IMR-90 (cell line): ENCODE data around the gene OPCML. TPM values are rescaled to one million over a fixed set of nuclear protein-coding genes. Genes with fewer than 3 reads are reported as not detected.

ENCODE experiments used
- ATAC-seq: fragments of 200-7000 bp; cut with Tn5 transposase; 2 replicates; pipeline ENCODE4 v1.9.1; 2020; ENCODE audit warnings: low read depth, mild to moderate bottlenecking, moderate library complexity
- BruUV-seq: library from RNA; stranded (reverse); fragments of 400-500 nt; replicated peaks from 2 replicates; lab custom pipeline; 2021; lab: Mats Ljungman, UMichigan
- CTCF ChIA-PET: fragments of 300-600 bp; formaldehyde crosslinking; extraction: SDS; loops from one replicate; lab custom pipeline; 2021; ENCODE audit warnings: antibody characterized with exemption; lab: Yijun Ruan, JAX
- POLR2A ChIA-PET: fragments of 300-600 bp; sonication (Branson Sonifier 250); formaldehyde crosslinking; loops from one replicate; lab custom pipeline; 2022; ENCODE audit warnings: antibody characterized with exemption; ENCODE audit not compliant: unreplicated experiment; lab: Charles Lee
- DNase-seq: peaks from one replicate; pipeline ENCODE4 v3.0.0; 2013
- H2AFZ ChIP-seq: replicated peaks from 2 replicates; pipeline ENCODE3; 2013; ENCODE audit warnings: low read length, mild to moderate bottlenecking; ENCODE audit not compliant: poor library complexity
- H2AK5ac ChIP-seq: 2 replicates; pipeline ENCODE4 v1.6.1; 2013; ENCODE audit warnings: low read depth, low read length, inconsistent platforms
- H2AK9ac ChIP-seq: replicated peaks from 2 replicates; pipeline ENCODE3; 2013; ENCODE audit warnings: mild to moderate bottlenecking, low read depth, low read length, moderate library complexity; ENCODE audit not compliant: poor library complexity
- H2BK120ac ChIP-seq: 2 replicates; pipeline ENCODE4 v1.6.1; 2013; ENCODE audit warnings: low read depth, low read length, inconsistent platforms
- H2BK15ac ChIP-seq: 3 replicates; pipeline ENCODE4 v1.6.1; 2013; ENCODE audit warnings: low read depth, low read length, inconsistent platforms
- H2BK20ac ChIP-seq: 2 replicates; pipeline ENCODE4 v1.6.1; 2013; ENCODE audit warnings: low read depth, mild to moderate bottlenecking, inconsistent platforms, low read length, moderate library complexity
- H2BK5ac ChIP-seq: 2 replicates; pipeline ENCODE4 v1.6.1; 2013; ENCODE audit warnings: mild to moderate bottlenecking, low read depth, low read length, inconsistent platforms; ENCODE audit not compliant: poor library complexity, severe bottlenecking
- H3K14ac ChIP-seq: replicated peaks from 2 replicates; pipeline ENCODE4 v1.6.1; 2013; ENCODE audit warnings: low read depth, low read length, inconsistent platforms
- H3K18ac ChIP-seq: 2 replicates; pipeline ENCODE4 v1.6.1; 2013; ENCODE audit warnings: low read depth, low read length, control low read depth
- H3K23ac ChIP-seq: 2 replicates; pipeline ENCODE4 v1.6.1; 2013; ENCODE audit warnings: low read depth, low read length, inconsistent platforms
- H3K27ac ChIP-seq: 2 replicates; pipeline ENCODE4 v1.5.1; 2013; ENCODE audit warnings: mild to moderate bottlenecking, control low read depth, low read length; ENCODE audit not compliant: insufficient read depth
- H3K27me3 ChIP-seq: 2 replicates; pipeline ENCODE4 v1.6.1; 2013; ENCODE audit warnings: low read length; ENCODE audit not compliant: control insufficient read depth, insufficient read depth
- H3K36me3 ChIP-seq: 2 replicates; pipeline ENCODE4 v1.6.1; 2013; ENCODE audit warnings: low read length, mixed read lengths; ENCODE audit not compliant: control insufficient read depth, insufficient read depth
- H3K4ac ChIP-seq: 2 replicates; pipeline ENCODE4 v1.6.1; 2013; ENCODE audit warnings: low read depth, low read length, inconsistent platforms
- H3K4me1 ChIP-seq: 2 replicates; pipeline ENCODE4 v1.6.1; 2013; ENCODE audit warnings: low read length, mixed read lengths; ENCODE audit not compliant: control insufficient read depth, insufficient read depth
- H3K4me2 ChIP-seq: 2 replicates; pipeline ENCODE4 v1.6.1; 2013; ENCODE audit warnings: low read depth, mild to moderate bottlenecking, control low read depth, low read length, moderate library complexity
- H3K4me3 ChIP-seq: 2 replicates; pipeline ENCODE4 v1.5.1; 2013; ENCODE audit warnings: low read depth, mild to moderate bottlenecking, control low read depth, low read length, moderate library complexity; ENCODE audit not compliant: insufficient read depth
- H3K56ac ChIP-seq: 2 replicates; pipeline ENCODE4 v1.6.1; 2013; ENCODE audit warnings: low read length, inconsistent platforms; ENCODE audit not compliant: insufficient read depth; ENCODE audit errors: extremely low read depth
- H3K79me1 ChIP-seq, 2 experiments: 2 replicates each; pipeline ENCODE4 v1.6.1; 2013; ENCODE audit warnings: low read length in 2 of 2, inconsistent platforms in 1 of 2, low read depth in 1 of 2
- H3K9ac ChIP-seq: 2 replicates; pipeline ENCODE4 v1.6.1; 2013; ENCODE audit warnings: low read depth, low read length, control low read depth
- H3K9me1 ChIP-seq: 2 replicates; pipeline ENCODE4 v1.6.1; 2013; ENCODE audit warnings: low read length, inconsistent platforms; ENCODE audit not compliant: insufficient read depth
- H3K9me3 ChIP-seq: 2 replicates; pipeline ENCODE4 v1.6.1; 2013; ENCODE audit warnings: low read length; ENCODE audit not compliant: control insufficient read depth, insufficient read depth
- H4K20me1 ChIP-seq: 2 replicates; pipeline ENCODE4 v1.6.1; 2013; ENCODE audit warnings: low read length, inconsistent platforms; ENCODE audit not compliant: insufficient read depth
- H4K5ac ChIP-seq: 2 replicates; pipeline ENCODE4 v1.6.1; 2013; ENCODE audit warnings: mild to moderate bottlenecking, low read depth, low read length, control low read depth
- H4K8ac ChIP-seq, 2 experiments: 2 replicates each; pipeline ENCODE4 v1.6.1; 2013; ENCODE audit warnings: low read depth in 2 of 2, low read length in 2 of 2, control low read depth in 1 of 2, inconsistent platforms in 1 of 2
- H4K91ac ChIP-seq: 2 replicates; pipeline ENCODE4 v1.6.1; 2013; ENCODE audit warnings: low read depth, low read length, inconsistent platforms; ENCODE audit not compliant: insufficient read depth
- BHLHE40 ChIP-seq: fragments of 150-350 bp; IDR thresholded peaks from 2 replicates; pipeline ENCODE4 v1.6.1; 2016; ENCODE audit warnings: mild to moderate bottlenecking, low read depth, low read length
- CHD1 ChIP-seq: IDR thresholded peaks from 2 replicates; pipeline ENCODE4 v1.6.1; 2012; ENCODE audit warnings: low read depth, low read length, improper control_type of control experiment
- FOS ChIP-seq: fragments of 150-350 bp; IDR thresholded peaks from 2 replicates; pipeline ENCODE4 v1.6.1; 2016; ENCODE audit warnings: low read depth, low read length
- NFE2L2 ChIP-seq: fragments of 150-350 bp; IDR thresholded peaks from 2 replicates; pipeline ENCODE4 v1.6.1; 2016; ENCODE audit warnings: low read depth, mild to moderate bottlenecking, low read length
- POLR2A ChIP-seq: IDR thresholded peaks from 2 replicates; pipeline ENCODE4 v1.6.1; 2012; ENCODE audit warnings: mild to moderate bottlenecking, low read depth, low read length
- WGBS, 2 experiments: methylation state at CpG; one replicate each; pipeline versions ENCODE4 v1.1.5 to v1.1.7; 2013; ENCODE audit warnings: missing lambda C conversion rate in 2 of 2; ENCODE audit not compliant: insufficient read length in 1 of 2; ENCODE audit errors: extremely low coverage in 2 of 2; 5-methylcytosine and 5-hydroxymethylcytosine counted together
- dilution Hi-C: fragments of 300-500 bp; cut with HindIII; formaldehyde crosslinking; loops from one replicate; pipeline ENCODE4 v1.14.3; 2018; ENCODE audit warnings: low sequenced_read_pairs; ENCODE audit not compliant: unreplicated experiment
- in situ Hi-C: fragments of 300-500 bp; cut with MboI; formaldehyde crosslinking; loops from 3 replicates; pipeline ENCODE4 v1.14.3; 2019; ENCODE audit warnings: low sequenced_read_pairs, inconsistent platforms, mixed read lengths
- intact Hi-C: fragments of 100-400 bp; cut with micrococcal nuclease; formaldehyde crosslinking; loops from 2 replicates; pipeline ENCODE4 v1.10.0; 2022
- polyA plus RNA-seq, 3 experiments: library from polyadenylated mRNA; depleted of rRNA; stranded (reverse); fragments of >200 nt; gene quantifications; 2 replicates each; pipeline ENCODE4 v1.2.3, GENCODE V29; 2012; ENCODE audit warnings: low replicate concordance in 1 of 3
- total RNA-seq: library from RNA; depleted of rRNA; stranded (reverse); fragments of >200 nt; gene quantifications from 2 replicates; pipeline ENCODE4 v1.2.3, GENCODE V29; 2012

Gene OPCML
- total and polyA plus RNA-seq, 2 of the 4 experiments (the other 2 are of a cell fraction), result under 0.01 to 2.6 TPM

GRCh38 chr11:132439711-132440255 is 1092.5 kb downstream of the OPCML start:
- Histone ChIP-seq H3K4me1 (no peaks in the 10 kb centered on the region), H2AK5ac (no peak overlapping the region), H2BK5ac (no peak overlapping the region), H3K27ac (no peak overlapping the region), H3K79me1 (no peaks in the 10 kb centered on the region), H3K36me3 (no peaks in the 10 kb centered on the region), H4K8ac (no peak overlapping the region), H3K23ac (no peak overlapping the region), H3K56ac (no peak overlapping the region), H3K9me3 (no peaks in the 10 kb centered on the region), H3K9ac (no peak overlapping the region), H2BK15ac (no peak overlapping the region), H3K4me3 (no peak overlapping the region), H4K20me1 (no peaks in the 10 kb centered on the region), H2BK20ac (no peak overlapping the region), H3K14ac (no peak overlapping the region), H2AK9ac (no peak overlapping the region), H2BK120ac (no peak overlapping the region), H3K4me2 (no peak overlapping the region), H4K91ac (no peak overlapping the region), H3K18ac (no peak overlapping the region), H3K9me1 (no peaks in the 10 kb centered on the region), H3K27me3 (no peaks in the 10 kb centered on the region), H2AFZ (no peak overlapping the region), H3K4ac (no peak overlapping the region), H4K5ac (no peak overlapping the region)
- intact Hi-C loops, result no loop called here
- WGBS, 2 experiments, result 50% methylated on average over 1 of the region's 5 CpGs; no CpG with 5 or more reads in 1 of the 2 experiments
- dilution Hi-C loops, result no loop called here
- ChIA-PET POLR2A (no interaction called here), CTCF (no interaction called here)
- DNase-seq (no peak), ATAC-seq (no peak)
- in situ Hi-C loops, result no loop called here
- TF ChIP-seq POLR2A (no peak), FOS (no peak), BHLHE40 (no peak), CHD1 (no peak), NFE2L2 (no peak)
- no TSS peak for BruUV-seq
